Fibroblast of lung (primary cell): Measurements from ENCODE around the gene TAS1R1. TPM values are rescaled to one million over a fixed set of nuclear protein-coding genes. Genes with fewer than 3 reads are reported as not detected.
"Not testable (repeated sequence)": the region's sequence is repeated elsewhere in the genome, so short reads cannot be mapped to it uniquely, and the experiment has no call there.

Experiments used
- DNase-seq, 2 donors: peaks; one replicate each; pipeline versions ENCODE4 v3.0.0 to v3.0.0-alpha.2; 2010; ENCODE audit warnings: low read depth in 2 of 2
- H2AFZ ChIP-seq: 2 replicates; pipeline ENCODE4 v1.5.1; 2012; ENCODE audit warnings: low read length, control low read depth, inconsistent platforms
- H3K27ac ChIP-seq: 2 replicates; pipeline ENCODE4 v1.5.1; 2011; ENCODE audit warnings: low read length, control low read depth; ENCODE audit not compliant: insufficient read depth
- H3K27me3 ChIP-seq: 2 replicates; pipeline ENCODE4 v1.5.1; 2011; ENCODE audit warnings: mild to moderate bottlenecking, low read length; ENCODE audit not compliant: control insufficient read depth, insufficient read depth
- H3K36me3 ChIP-seq: 2 replicates; pipeline ENCODE4 v1.5.1; 2011; ENCODE audit warnings: low read length; ENCODE audit not compliant: control insufficient read depth, insufficient read depth
- H3K4me1 ChIP-seq: 2 replicates; pipeline ENCODE4 v1.5.1; 2011; ENCODE audit warnings: low read length; ENCODE audit not compliant: control insufficient read depth, insufficient read depth; ENCODE audit errors: extremely low read depth
- H3K4me2 ChIP-seq: 2 replicates; pipeline ENCODE4 v1.5.1; 2011; ENCODE audit warnings: low read length, control low read depth; ENCODE audit not compliant: insufficient read depth; ENCODE audit errors: extremely low read depth
- H3K4me3 ChIP-seq, 4 experiments: fragments of 200-600 bp in 1 of 4; sonication (generic) in 1 of 4; replicated peaks in 1 of 4; 2 replicates each; pipeline ENCODE4 v1.5.1; 2011 to 2016; ENCODE audit warnings: low read length in 4 of 4, low read depth in 3 of 4, mild to moderate bottlenecking in 3 of 4, control low read depth in 2 of 4, inconsistent platforms in 1 of 4, mixed read lengths in 1 of 4; ENCODE audit not compliant: insufficient read depth in 1 of 4; ENCODE audit errors: control extremely low read depth in 1 of 4
- H3K79me2 ChIP-seq: 2 replicates; pipeline ENCODE4 v1.5.1; 2012; ENCODE audit warnings: mild to moderate bottlenecking, low read length, inconsistent platforms; ENCODE audit not compliant: control insufficient read depth, insufficient read depth
- H3K9ac ChIP-seq: 2 replicates; pipeline ENCODE4 v1.5.1; 2011; ENCODE audit warnings: mild to moderate bottlenecking, low read length, control low read depth; ENCODE audit not compliant: insufficient read depth
- H3K9me3 ChIP-seq: 2 replicates; pipeline ENCODE4 v1.5.1; 2012; ENCODE audit warnings: low read depth, low read length; ENCODE audit not compliant: control insufficient read depth, insufficient read depth
- H4K20me1 ChIP-seq: 2 replicates; pipeline ENCODE4 v1.5.1; 2011; ENCODE audit warnings: low read length; ENCODE audit not compliant: control insufficient read depth, insufficient read depth; ENCODE audit errors: extremely low read depth
- EZH2 ChIP-seq: IDR thresholded peaks from 2 replicates; pipeline ENCODE4 v1.5.1; 2012; ENCODE audit warnings: low read length, control low read depth, mild to moderate bottlenecking; ENCODE audit errors: missing control alignments
- polyA plus RNA-seq, 2 donors: library from polyadenylated mRNA; depleted of rRNA in 1 of 2; stranded (reverse) in 1 of 2; unstranded in 1 of 2; fragments of >200 nt; gene quantifications; 2 replicates each; pipeline ENCODE4 v1.2.1, GENCODE V29; 2011 to 2012; ENCODE audit warnings: missing spikeins in 1 of 2
- total RNA-seq: library from RNA; depleted of rRNA; stranded (reverse); fragments of >200 nt; gene quantifications from 2 replicates; pipeline ENCODE4 v1.2.1, GENCODE V29; 2014
- TF ChIP-seq, protein P1 (sequence below), 2 donors: IDR thresholded peaks in 1 of 2; conservative IDR thresholded peaks in 1 of 2; 1 replicate in 1 of 2; 2 replicates in 1 of 2; pipeline ENCODE4 v1.5.1; 2011 to 2012; ENCODE audit warnings: low read length in 2 of 2, control low read depth in 1 of 2, inconsistent platforms in 1 of 2, low read depth in 1 of 2, mild to moderate bottlenecking in 1 of 2

TAS1R1 gene
- total and polyA plus RNA-seq, 2 donors (not counting 1 experiment from before 2014, with no cell fraction given), result 0.10 to 0.17 TPM

DNA sequence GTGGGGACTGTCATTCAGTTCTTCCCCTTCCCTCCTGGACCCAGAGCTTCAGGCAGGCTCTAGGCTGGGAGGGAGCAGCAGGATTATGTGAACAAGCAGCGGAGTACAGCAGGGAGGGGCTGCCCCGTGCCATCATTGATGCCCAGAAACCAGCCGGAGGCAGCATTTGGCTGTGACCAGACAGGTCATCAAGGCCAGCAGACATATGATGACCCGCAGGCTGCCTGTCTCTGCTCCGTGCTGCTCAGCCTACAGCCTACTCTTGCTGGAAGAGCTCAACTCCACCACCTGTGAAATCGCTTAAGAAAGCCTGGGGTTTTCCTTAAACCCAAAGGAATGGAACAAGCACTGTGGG is 42.6 kb downstream of the TAS1R1 start:
- TF ChIP-seq, protein P1, sequence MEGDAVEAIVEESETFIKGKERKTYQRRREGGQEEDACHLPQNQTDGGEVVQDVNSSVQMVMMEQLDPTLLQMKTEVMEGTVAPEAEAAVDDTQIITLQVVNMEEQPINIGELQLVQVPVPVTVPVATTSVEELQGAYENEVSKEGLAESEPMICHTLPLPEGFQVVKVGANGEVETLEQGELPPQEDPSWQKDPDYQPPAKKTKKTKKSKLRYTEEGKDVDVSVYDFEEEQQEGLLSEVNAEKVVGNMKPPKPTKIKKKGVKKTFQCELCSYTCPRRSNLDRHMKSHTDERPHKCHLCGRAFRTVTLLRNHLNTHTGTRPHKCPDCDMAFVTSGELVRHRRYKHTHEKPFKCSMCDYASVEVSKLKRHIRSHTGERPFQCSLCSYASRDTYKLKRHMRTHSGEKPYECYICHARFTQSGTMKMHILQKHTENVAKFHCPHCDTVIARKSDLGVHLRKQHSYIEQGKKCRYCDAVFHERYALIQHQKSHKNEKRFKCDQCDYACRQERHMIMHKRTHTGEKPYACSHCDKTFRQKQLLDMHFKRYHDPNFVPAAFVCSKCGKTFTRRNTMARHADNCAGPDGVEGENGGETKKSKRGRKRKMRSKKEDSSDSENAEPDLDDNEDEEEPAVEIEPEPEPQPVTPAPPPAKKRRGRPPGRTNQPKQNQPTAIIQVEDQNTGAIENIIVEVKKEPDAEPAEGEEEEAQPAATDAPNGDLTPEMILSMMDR (conservative IDR thresholded peaks at IDR 0.05 in 1 of 2, IDR thresholded peaks at IDR 0.05 in 1 of 2; ENCODE audit: low read depth in 1 of 2, low read length in 2 of 2), result no peak
- no peak for TF ChIP-seq EZH2
- Histone ChIP-seq H3K4me2 (no peak overlapping the region), H3K79me2 (peaks cover 75% of the 10 kb centered on the region), H2AFZ (no peak overlapping the region), H4K20me1 (no peaks in the 10 kb centered on the region), H3K9me3 (no peaks in the 10 kb centered on the region), H3K27ac (no peak overlapping the region), H3K36me3 (peaks cover 35% of the 10 kb centered on the region), H3K4me1 (no peaks in the 10 kb centered on the region), H3K27me3 (no peaks in the 10 kb centered on the region), H3K9ac (no peak overlapping the region), H3K4me3 (no peak overlapping the region)
- no peak for DNase-seq

DNA sequence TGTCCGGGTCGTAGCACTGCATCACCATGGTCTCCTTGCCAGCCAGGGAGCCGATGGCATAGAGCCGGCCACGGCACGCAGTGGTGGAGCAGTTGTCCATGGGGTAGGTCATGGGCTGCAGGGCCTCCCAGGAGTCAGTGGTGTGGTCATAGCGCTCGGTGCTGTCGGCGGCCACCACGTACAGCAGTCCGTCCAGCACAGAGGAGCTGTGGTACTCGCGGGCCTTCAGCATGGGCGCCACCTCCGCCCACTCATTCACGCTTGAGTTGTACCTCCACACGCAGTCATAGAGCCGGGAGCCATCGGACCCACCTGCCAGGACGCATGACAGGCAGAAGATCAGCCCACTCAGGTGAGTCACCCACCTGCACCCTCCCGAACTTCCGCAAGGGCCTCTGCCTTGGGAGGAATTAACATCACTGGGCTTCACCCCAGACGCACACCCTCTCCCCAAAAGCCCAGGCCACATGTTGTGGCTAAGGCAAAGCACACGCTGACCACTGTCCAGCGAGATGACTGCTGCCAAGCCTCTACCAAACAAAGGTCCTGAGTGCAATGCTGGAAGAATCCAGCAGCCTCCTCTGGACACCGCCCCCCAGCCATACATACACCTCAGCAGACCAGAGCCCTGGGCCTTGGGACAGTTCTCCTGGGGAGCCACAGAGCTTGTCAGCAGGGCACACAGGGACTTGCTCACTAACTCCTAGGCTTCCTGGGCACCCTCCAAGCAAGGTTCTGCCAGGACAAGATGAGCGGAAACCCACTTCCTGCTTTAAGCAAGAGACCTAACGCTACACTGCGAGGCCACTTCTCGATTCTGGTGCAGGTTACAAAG is 44.3 kb downstream of the TAS1R1 start:
- peak; percentile 23 to 46 for DNase-seq
- peak overlapping the region; percentile 8 to 99 (median 64) for H3K4me3 ChIP-seq
- H3K4me2 ChIP-seq, result peak overlapping the region; percentile 70

DNA sequence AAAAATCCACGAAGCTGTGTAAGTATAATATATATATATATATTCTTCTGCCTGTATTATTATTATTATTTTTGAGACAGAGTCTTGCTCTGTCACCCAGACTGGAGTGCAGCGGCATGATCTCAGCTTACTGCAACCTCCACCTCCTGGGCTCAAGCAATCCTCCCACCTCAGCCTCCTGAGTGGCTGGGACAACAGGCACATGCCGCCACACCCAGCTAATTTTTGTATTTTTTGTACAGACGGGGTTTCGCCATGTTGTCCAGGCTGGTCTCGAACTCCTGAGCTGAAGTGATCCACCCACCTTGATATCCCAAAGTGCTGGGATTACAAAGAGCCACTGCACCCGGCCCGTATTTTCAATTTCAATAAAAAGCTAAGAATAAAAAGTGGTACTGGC is 44.9 kb downstream of the TAS1R1 start:
- Histone ChIP-seq H3K79me2 (peaks cover 67% of the 10 kb centered on the region), H3K4me2 (peak overlapping the region; percentile 95), H3K27ac (peak overlapping the region; percentile 92), H3K4me1 (peaks cover 11% of the 10 kb centered on the region), H3K36me3 (peaks cover 24% of the 10 kb centered on the region), H3K4me3 (peak overlapping the region; percentile 71 to 99 (median 94))
- H4K20me1 ChIP-seq, H3K27me3 ChIP-seq, H3K9me3 ChIP-seq, H3K9ac ChIP-seq, DNase-seq, H2AFZ ChIP-seq: not testable (repeated sequence)

More for the DNA sequence above, 44.3 kb downstream of the TAS1R1 start:
- H4K20me1 ChIP-seq, result no peaks in the 10 kb centered on the region
- peaks cover 25% of the 10 kb centered on the region for H3K36me3 ChIP-seq
- H3K9me3 ChIP-seq, result no peaks in the 10 kb centered on the region
- no peak overlapping the region for H2AFZ ChIP-seq
- H3K9ac ChIP-seq, result no peak overlapping the region
- H3K27ac ChIP-seq, result no peak overlapping the region
- H3K79me2 ChIP-seq, result peaks cover 68% of the 10 kb centered on the region
- TF ChIP-seq, protein P1 (conservative IDR thresholded peaks at IDR 0.05 in 1 of 2, IDR thresholded peaks at IDR 0.05 in 1 of 2; ENCODE audit: low read depth in 1 of 2, low read length in 2 of 2), result no peak
- no peak for TF ChIP-seq EZH2
- peaks cover 11% of the 10 kb centered on the region for H3K4me1 ChIP-seq
- H3K27me3 ChIP-seq, result no peaks in the 10 kb centered on the region
